SIG-M5 (cell line): ENCODE data around the gene UAP1.

Experiments used
- DNase-seq: peaks from one replicate; lab custom pipeline; 2025; lab: John Stamatoyannopoulos, UW

UAP1 gene

DNA sequence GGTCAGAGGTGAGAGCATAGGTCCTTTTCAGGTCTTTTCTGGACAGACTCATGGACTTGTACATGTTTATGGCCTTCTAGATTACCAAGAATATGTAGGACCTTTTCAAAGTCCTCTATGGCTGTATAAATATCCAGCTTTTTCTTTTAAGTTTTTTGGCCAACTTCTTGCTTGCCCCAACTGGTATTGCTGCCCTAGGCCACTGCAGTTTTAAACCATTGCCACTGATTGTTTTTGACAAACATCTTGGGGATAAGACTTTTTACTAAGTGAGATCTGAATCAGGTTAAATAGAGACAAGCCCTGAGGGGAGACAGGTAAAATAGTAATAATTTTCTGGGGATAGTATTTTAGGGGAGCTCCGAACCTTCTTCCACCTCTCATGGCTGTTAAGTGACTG lies 56.0 kb downstream of the UAP1 start:
- DNase-seq = no peak

GRCh38 chr1:162619076-162619475 lies 57.6 kb downstream of the UAP1 start:
- DNase-seq = no peak

DNA sequence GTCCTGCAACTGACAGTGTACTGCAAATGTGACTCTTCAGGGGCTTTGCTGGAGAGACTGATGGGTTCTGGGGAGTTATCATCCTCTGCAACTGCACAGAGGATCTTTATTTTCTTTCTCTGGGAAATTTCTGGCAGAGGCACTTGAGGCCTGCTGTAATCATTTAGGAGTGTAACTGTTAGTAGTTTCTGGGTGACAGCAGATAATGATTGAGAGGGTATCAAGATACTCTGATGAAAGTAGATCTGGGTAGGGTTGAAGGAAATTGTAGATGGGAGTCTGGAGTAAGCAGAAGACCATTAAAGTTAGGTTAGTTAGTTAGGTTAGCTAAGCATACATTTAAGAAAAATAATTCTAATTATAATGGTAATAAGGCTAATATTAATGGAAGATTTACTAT lies 59.7 kb downstream of the UAP1 start:
- DNase-seq = no peak

DNA sequence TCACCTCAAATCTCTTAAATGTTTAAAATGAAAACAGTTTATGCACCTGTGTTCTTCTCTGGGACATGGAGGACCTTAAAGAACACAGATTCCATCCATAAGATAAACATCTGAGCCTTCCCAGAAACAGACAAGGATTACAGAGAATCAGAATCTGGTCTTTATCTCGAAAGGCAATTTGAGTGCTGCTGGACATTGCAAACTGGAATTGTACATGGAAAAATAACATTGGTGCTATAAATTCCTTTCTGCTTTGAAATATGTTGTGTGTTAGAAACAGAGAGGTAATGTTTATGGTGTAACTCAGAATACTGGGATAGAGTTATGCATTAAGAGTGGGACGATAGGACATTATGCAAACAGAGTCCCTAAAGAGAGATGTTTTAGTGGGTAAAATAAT lies 64.2 kb downstream of the UAP1 start:
- no peak for DNase-seq

DNA sequence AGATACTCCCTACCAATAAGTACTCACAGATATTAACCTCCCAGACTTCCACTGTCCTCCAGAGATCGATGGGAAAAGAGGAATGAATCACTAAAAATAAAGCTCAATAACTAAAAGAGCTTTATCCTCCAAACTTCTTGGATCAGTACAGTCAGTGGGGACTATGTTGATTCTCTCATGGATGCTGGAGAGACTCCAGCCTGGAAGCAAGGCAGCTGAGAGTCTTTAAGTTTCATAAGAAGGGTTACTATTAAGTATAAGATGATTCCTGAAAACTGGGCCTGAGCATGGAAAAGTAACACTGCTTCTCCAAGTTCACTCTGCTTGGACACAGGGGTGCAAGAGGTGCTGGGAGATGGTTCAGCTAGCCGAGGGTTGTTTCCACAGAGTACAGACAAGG lies 64.6 kb downstream of the UAP1 start:
- no peak for DNase-seq

- DNase-seq = no peak
These were observed 65.2 kb downstream of the UAP1 start for GRCh38 chr1:162626761-162627160.

DNA sequence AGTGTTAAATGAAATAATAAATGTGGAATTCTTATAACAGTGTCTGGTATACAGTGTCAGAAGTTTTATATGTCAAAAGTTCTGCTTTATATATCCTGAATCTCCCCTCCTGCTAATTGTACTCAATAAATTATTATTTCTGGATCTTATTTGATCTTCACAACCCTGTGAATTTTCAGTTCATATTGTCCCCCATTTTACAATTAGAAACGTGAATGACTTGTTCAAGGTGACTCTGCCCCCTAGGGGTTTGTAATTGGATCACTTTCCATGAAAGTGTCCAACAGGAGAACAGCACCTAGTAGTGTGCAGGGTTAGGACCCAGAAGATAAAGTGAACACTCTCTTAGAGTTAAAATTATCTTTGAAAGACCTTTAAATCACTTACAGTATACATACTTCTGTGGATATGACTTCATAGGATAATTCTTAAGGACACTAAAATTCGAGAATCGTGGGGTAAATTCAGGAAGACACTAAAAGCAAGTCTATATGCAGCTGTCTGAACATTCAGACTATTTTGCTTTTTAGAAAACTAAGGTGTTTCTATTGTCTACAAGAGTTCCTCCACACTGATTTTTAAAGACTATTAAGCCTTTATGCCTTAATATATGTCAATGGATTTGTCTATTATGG lies 66.3 kb downstream of the UAP1 start:
- DNase-seq = no peak

GRCh38 chr1:162629077-162629627 lies 67.6 kb downstream of the UAP1 start:
- no peak for DNase-seq

DNA sequence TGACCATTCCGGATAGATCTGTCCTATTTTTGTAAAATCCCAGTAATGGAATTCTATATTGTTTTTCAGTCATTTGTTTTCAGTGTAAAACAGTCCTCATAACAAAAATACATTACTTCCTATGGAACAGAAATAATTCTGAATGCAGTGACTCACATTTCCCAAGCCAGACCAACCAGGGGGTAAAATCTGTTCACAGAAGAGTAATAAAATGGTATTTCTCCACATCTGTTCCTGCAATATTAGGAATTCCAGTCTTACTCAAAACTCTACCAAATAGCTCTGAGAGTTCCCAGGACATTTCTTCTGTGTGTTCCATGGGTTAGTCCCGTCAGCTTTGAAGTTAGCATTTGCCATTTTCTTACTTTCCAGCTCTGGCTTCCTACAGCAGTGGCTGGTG lies 68.1 kb downstream of the UAP1 start:
- DNase-seq = no peak

- no peak for DNase-seq
These were observed 70.1 kb downstream of the UAP1 start for GRCh38 chr1:162631546-162632191.

DNA sequence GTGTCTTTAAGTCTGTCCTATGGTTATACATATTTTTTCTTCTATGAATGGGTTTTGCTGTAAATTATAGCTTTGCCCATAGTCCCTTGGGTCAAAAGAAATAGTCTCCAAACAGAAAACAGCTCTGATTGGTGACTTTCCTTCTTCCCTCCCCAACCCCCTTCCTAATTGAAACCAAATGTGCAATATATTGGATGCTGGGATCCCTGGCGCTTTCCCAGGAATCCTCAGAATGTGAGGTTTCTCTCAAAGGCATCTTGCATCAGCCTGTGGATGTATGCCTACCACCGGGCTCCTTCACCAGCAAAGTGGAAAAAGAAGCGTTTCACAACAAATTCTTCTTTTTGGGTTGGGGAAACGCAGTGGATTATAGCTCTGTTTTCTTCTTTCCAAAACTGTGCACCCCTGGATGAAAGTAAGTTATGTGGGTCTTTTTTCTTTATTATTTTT lies 70.7 kb downstream of the UAP1 start, which contains the start of gene DDR2:
Gene DDR2, plus strand, starts transcription at position 248 of the 450 bp plus-strand sequence. CDS start 86,600 bp downstream, outside the sequence.
- DNase-seq = no peak

DNA sequence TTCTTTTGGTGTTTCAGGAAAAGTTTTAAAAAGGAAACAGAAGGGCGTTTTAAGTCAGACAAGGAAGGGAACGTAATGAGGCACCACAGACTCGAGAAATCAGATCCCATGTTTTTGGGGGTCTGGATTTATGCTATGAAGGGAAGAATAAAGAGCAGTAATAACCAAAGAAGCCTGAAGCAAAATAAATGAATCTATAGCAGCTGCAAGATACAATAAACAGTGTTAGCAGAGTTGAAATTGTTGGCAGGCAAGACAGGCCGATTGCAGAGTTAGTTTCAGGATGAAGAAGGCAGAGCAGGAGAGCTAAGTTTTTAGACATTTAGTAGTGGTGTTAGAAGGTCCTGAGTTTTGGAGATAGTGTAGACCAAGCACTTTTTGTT lies 71.2 kb downstream of the UAP1 start:
- DNase-seq = no peak

DNA sequence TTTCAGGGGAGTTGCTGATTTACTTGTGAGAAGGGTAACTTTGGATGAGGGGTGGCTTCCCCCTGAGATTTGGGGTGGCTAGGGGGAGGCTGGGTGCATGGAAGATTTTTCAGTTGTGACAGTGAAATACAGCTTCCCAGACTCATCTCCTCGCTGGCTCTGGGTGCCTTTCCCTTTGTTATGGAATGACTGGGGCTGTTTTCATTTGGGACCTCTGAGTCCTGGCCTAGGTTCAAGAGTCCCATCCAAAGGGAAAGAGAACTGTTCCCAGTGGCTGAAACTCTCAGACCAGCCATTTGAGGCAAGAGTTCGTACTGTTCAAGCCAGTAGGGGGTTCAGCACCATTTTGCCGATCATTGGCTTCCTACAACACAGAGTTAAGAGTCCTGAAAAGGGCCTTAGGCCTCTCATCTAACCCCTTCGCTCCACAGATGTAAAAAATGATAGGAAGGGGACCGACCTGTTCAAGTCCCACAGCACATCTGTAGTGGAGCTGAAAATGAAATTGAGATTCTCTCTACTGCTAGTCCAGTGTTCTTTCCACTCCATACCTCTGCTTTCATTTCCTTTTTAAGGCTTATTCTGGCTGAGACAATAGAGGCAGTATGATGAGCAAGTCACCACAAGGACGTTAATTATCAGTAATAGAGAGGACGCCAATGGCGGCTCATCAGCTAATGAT lies 71.7 kb downstream of the UAP1 start:
- DNase-seq = no peak

DNA sequence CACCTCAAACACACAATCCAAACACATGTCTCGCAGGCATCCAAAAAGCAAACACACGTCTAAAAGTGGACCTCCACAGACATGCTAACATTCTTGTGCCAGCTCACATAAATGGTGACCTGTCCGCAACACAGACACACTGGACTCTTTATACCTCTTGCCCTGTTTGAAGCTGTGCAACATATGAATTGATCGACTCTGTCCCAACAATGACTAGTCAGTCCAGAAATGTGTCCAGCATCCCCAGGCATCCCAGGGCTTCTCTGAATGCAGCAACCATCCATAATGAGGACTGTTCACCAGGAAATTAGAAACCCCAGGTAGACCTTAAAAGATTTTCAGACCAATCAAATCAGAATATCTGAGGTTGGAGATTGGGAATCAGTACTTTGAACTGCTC lies 73.9 kb downstream of the UAP1 start:
- DNase-seq = no peak

GRCh38 chr1:162639718-162640117 lies 78.2 kb downstream of the UAP1 start:
- peak; percentile 28 for DNase-seq

GRCh38 chr1:162641114-162641513 lies 79.6 kb downstream of the UAP1 start:
- DNase-seq = no peak

DNA sequence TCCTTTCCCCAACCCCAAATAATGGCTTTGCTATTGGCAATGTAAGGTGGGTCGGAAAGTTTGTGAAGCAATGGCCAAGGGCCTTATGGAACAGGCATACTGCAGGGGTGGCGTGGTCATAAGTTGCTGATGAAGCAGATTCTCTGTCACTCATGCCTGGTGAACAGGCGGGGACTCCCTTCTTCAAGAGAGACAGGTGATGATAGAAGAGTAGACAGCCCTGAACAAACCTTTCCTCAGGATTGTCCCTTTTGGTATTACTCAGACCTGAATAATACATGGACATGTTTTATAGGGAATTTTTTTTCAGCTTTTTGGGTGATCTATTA lies 83.4 kb downstream of the UAP1 start:
- no peak for DNase-seq

DNA sequence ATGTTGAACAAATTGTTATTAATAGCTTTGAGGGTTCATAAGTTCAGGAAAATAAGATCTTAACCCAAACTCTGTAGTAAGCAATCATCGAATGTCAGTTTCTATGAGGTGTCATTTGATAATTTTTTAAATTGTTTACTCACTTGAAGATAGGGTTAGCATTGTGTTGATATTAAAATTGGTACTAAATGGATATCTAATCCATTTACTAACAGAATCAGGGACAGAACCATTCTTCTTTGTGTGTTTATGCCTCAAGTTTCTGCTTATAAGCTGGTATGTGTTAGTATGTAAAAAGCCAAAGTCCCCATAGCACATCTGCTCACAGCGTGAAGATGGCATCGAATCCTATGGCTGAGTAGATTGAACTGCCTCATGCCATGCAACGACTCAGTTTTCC lies 84.1 kb downstream of the UAP1 start:
- DNase-seq = no peak

DNA sequence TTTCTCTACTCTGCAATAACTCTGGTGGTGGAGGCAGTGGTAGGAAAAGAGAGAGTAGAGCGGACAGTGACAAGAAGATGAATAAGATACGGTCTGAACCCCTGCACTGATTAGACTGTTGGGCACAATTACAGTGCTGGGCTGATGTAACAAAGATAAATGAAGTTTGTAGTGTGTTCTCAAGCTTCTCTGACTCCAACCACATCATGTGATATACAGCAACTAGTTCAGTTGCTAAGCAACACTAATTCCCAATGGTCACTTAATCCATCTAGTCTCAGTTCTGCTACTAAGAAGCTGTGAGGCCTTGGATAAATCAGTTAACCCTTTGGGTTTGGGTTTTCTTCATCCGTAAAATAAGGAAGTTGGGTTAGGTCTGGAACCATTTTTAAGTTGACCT lies 88.1 kb downstream of the UAP1 start:
- no peak for DNase-seq
